ENCODE data around the gene POLA1.
A peak's percentile ranks its signal among the peaks of the same experiment; 100 is the strongest.

Gene POLA1

DNA sequence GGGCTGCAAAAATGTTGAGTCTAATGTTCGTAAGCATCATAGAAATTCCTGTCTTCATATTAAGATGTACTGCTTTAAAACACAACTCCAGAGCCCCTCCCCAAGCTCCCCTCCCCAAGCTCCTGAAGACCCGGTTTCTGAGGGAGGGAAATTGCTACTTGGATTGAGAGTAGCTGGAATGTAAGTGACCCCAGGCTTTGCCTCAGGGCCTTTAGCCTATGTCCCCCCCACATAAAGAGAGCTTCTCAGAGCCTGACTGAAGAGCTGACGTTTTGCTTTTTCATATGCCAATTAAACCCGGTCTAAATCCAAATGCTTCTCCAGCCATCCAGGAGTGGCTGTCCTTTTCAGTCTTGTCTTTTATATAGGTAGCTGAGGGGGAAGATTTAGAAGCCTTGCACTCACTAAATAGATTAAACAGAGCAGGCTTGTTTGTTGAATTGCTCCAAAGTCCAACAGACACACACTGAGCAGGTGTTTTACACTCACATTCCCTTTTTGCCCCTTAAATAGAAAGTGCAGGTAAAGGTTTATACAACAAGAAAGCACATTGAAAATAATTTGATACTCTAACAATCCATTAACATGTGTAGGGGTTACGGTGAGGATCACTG lies 302.5 kb downstream of the POLA1 start:
- Mint-ChIP-seq H3K4me1 (no peaks in the 10 kb centered on the region), H3K36me3 (ENCODE audit: low read depth) (peaks cover 12% of the 10 kb centered on the region), H3K27ac (no peak overlapping the region), H3K27me3 (ENCODE audit: low read depth) (peaks cover 49% of the 10 kb centered on the region), H3K4me3 (no peak overlapping the region), H3K9me3 (no peaks in the 10 kb centered on the region)
- TF ChIP-seq, protein P1, sequence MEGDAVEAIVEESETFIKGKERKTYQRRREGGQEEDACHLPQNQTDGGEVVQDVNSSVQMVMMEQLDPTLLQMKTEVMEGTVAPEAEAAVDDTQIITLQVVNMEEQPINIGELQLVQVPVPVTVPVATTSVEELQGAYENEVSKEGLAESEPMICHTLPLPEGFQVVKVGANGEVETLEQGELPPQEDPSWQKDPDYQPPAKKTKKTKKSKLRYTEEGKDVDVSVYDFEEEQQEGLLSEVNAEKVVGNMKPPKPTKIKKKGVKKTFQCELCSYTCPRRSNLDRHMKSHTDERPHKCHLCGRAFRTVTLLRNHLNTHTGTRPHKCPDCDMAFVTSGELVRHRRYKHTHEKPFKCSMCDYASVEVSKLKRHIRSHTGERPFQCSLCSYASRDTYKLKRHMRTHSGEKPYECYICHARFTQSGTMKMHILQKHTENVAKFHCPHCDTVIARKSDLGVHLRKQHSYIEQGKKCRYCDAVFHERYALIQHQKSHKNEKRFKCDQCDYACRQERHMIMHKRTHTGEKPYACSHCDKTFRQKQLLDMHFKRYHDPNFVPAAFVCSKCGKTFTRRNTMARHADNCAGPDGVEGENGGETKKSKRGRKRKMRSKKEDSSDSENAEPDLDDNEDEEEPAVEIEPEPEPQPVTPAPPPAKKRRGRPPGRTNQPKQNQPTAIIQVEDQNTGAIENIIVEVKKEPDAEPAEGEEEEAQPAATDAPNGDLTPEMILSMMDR (IDR thresholded peaks at IDR 0.05; ENCODE audit: unreplicated experiment in 3 of 3): no peak

DNA sequence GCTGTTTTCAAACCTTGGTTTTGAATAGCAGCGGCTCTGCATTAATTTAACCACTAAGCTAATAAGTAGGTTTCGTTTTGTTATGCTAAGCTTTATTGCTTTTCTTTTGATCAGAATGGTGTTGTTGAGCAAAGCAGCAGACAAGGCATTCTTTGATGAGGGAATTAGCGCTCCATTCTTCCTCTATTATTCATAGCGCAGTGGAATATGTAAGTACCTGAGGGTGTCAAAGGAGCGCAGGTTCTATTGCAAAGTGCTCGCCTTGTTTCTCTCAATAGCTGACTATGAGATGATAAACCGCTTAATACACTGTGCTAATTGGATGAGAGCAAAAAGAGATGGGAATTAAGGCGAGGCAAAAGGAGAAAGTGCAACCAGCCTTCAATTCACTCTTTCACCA lies 305.8 kb downstream of the POLA1 start:
- Mint-ChIP-seq H3K27ac (no peak overlapping the region), H3K36me3 (ENCODE audit: low read depth) (peaks cover 12% of the 10 kb centered on the region), H3K27me3 (ENCODE audit: low read depth) (peaks cover 81% of the 10 kb centered on the region), H3K4me1 (peaks cover 17% of the 10 kb centered on the region), H3K9me3 (no peaks in the 10 kb centered on the region), H3K4me3 (no peak overlapping the region)
- TF ChIP-seq, protein P1 (IDR thresholded peaks at IDR 0.05; ENCODE audit: unreplicated experiment in 3 of 3): no peak

DNA sequence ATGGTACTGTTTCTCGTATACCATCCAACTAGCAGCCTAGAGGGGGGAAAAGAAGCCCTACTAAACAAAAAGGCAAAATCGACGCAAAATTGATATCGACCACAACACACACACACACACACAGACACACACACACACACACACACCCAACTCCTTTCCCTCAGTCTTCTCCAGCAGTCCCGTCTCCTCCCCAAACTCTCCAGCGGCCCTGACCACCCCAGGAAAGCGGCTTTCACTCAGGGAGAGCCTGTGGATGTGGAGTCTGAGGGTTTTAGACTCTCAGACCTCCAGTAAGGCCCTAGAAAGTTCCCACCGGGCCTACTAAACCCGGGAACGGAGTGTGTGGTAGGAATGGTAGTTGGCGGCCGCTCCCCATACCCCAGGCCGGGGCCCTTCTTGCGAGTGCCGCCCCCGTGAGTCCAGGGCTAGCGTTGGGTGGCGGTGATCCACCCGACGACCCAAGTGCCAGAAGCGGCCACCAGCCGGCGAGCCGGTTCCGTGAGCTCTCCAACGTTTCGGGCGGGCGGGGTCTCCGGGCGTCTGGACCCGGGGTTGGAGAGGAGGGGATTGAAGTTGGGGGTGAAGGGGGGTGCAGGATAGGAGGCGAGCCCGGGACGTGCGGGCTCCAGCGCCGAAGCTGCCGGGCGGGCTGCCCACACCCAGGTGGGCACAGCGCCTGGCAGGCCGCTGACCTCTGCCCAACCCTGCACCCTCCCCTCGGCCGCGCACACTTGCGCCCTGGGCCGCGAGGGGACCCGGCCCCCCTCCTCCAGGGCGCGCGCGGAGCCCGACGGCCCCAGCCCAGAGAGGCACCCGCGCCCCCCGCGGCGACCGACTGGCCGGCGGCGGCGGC lies 308.3 kb downstream of the POLA1 start:
- Mint-ChIP-seq H3K9me3 (no peaks in the 10 kb centered on the region), H3K4me1 (peaks cover 30% of the 10 kb centered on the region), H3K27me3 (ENCODE audit: low read depth) (peaks cover 96% of the 10 kb centered on the region), H3K36me3 (ENCODE audit: low read depth) (peaks cover 4% of the 10 kb centered on the region), H3K27ac (no peak overlapping the region), H3K4me3 (peak overlapping the region; percentile 49 to 65 (median 59))
- TF ChIP-seq, protein P1 (IDR thresholded peaks at IDR 0.05; ENCODE audit: unreplicated experiment in 3 of 3): no peak

DNA sequence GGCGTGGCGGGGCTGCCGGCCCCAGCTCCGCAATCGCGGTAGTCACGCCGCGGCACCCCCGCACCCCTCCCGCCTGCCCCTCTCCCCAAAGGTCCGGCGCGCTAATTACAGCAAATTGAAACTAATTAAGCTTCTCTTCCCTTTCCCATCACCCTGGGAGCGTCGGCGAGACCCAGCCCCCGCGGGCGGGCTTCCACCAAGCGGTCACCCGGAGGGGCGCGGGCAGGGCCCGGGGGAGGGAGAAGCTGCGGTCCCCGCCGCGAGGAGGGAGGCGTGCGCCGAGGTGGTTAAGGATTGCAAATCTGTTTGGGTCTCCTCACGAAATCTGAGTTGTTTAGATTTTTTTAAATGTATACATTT lies 308.9 kb downstream of the POLA1 start:
- H3K4me1 Mint-ChIP-seq: peaks cover 30% of the 10 kb centered on the region
- H3K4me3 Mint-ChIP-seq: peak overlapping the region; percentile 80 to 82 (median 82)
- H3K27ac Mint-ChIP-seq: peak overlapping the region in 1 of 3 experiments; percentile 46
- H3K36me3 Mint-ChIP-seq (ENCODE audit: low read depth): peaks cover 1% of the 10 kb centered on the region
- H3K27me3 Mint-ChIP-seq (ENCODE audit: low read depth): peaks cover 95% of the 10 kb centered on the region
- H3K9me3 Mint-ChIP-seq: no peaks in the 10 kb centered on the region
- TF ChIP-seq, protein P1 (IDR thresholded peaks at IDR 0.05; ENCODE audit: unreplicated experiment in 3 of 3): no peak

DNA sequence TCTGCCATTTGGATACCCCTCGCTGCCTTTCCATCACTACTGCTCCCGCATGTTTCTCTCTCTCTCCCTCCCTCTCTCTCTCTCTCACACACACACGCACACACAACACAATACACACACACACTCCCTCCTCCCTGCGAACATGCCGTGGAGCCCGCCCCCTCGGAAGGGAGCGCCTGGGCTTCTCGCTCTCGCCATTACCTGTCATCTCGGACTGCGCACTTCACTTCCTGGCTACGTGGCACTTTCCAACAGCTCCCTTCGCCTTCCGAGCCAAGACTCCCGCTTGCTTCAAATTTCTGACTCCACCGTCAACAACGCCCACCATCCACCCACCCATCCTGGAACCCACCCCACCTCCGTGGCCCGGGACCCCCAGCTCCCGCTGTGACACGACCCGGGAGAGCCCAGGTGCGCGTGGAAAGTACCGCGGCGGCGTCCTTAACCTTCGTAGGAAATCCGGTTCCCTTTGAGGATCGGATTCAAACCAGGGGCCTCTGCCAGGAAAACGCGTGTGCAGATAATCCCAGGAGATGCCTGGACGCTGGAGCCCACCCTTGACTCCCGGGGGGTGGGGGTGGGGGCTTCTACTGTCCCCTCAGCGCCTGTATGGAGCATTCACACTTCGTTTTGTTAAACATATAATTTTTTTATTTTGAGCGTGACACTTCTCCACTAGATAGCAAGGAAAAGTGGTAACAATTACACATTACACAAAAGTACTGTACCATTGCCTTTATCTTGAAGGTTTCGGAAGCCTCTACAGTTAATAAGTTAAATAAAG lies 309.5 kb downstream of the POLA1 start:
- peak overlapping the region in 1 of 3 experiments; percentile 46 for H3K27ac Mint-ChIP-seq
- peaks cover 30% of the 10 kb centered on the region for H3K4me1 Mint-ChIP-seq
- TF ChIP-seq, protein P1 (IDR thresholded peaks at IDR 0.05; ENCODE audit: unreplicated experiment in 3 of 3): no peak
- no peaks in the 10 kb centered on the region for H3K9me3 Mint-ChIP-seq
- no peaks in the 10 kb centered on the region for H3K36me3 Mint-ChIP-seq (ENCODE audit: low read depth)
- peak overlapping the region; percentile 80 to 82 (median 82) for H3K4me3 Mint-ChIP-seq
- H3K27me3 Mint-ChIP-seq (ENCODE audit: low read depth): peaks cover 98% of the 10 kb centered on the region

Data from nephron (organoid).